HG03575 (cell line): ENCODE measurements around the gene TYK2.
"Not testable (repeated sequence)": the region's sequence is repeated elsewhere in the genome, so short reads cannot be mapped to it uniquely, and the experiment has no call there.

Source experiments
- ATAC-seq: cut with Tn5 transposase; IDR thresholded peaks from one replicate; pipeline ENCODE4 v1.9.1; 2021; ENCODE audit not compliant: unreplicated experiment, insufficient number of reproducible peaks, low FRiP score; ENCODE audit errors: extremely low read depth

Gene TYK2

DNA sequence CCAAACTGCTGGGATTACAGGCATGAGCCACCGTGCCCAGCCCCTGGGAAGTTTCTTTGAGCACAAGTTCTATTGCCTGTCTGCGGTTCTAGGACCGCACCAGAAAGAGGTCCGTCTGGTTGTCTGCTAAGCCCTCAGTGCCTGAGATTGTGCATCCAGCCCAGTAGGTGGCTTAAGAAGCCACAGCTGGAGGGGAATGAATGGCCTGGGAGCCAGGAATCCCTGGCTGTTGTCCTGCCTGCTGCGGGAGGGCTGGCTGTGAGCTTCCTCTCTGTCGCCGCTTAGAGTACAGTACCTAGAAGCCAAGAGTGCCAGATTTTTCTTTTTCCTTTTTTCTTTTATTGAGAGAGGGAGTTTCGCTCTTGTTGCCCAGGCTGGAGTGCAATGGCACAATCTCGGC, 4.2 kb upstream of the TYK2 start:
- no peak for ATAC-seq

GRCh38 chr19:10383223-10383499, 2.8 kb upstream of the TYK2 start:
- ATAC-seq: not testable (repeated sequence)

- no peak for ATAC-seq
Observed at GRCh38 chr19:10379880-10380312, 476 bp downstream of the TYK2 start.

DNA sequence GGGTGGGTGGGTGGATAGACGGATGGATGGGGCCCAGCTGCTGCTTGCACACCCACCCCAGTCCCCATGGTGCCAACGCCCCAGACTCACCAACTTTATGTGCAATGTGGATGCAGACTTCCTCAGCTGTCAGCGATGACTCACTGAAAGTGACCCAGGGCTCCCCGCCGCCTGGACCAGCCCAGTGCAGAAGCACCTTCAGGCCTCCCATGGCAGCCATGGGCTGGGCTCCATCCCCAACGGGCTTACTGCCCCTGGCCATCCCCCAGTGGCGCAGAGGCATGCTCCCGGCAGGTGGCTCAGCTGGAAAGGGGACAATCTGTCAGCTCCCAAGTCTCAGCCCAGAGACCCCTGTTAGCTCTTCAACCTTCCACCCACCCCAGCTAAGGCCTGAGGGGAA, 2.2 kb downstream of the TYK2 start:
- ATAC-seq: no peak

DNA sequence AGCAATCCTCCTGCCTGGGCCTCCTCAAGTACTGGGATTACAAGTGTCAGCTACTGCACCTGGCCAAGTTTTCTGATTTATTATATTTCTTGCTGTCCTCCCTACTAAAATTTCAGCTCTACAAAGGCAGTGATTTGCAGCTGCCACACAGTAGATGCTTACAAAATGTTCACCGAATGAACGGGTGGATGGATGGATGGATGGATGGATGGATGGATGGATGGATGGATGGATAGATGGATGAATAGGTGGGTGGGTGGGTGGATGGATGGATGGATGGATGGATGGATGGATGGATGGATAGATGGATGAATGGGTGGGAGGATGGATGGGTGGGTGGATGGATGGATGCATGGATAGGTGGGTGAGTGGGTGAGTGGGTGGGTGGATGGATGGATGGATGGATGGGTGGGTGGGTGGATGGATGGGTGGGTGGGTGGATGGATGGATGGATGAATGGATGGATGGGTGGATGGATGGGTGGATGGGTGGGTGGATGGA, 3.2 kb downstream of the TYK2 start:
- not testable (repeated sequence) for ATAC-seq

- no peak for ATAC-seq
Observed at GRCh38 chr19:10374931-10375330, 5.4 kb downstream of the TYK2 start.

DNA sequence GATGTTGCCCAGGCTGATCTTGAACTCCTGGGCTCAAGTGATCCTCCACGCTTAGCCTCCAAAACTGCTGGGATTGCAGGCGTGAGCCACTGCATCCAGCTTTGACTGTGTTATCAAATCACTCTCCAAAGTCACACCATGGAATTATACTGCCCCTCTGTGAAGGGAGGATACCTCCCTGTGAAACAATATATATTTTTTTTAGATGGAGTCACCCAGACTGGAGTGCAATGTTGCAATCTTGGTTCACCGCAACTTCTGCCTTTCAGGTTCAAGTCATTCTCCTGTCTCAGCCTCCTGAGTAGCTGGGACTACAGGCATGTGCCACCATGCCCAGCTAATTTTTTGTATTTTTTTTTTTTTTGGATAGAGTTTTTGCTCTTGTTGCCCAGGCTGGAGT, 7.7 kb downstream of the TYK2 start:
- ATAC-seq: no peak

DNA sequence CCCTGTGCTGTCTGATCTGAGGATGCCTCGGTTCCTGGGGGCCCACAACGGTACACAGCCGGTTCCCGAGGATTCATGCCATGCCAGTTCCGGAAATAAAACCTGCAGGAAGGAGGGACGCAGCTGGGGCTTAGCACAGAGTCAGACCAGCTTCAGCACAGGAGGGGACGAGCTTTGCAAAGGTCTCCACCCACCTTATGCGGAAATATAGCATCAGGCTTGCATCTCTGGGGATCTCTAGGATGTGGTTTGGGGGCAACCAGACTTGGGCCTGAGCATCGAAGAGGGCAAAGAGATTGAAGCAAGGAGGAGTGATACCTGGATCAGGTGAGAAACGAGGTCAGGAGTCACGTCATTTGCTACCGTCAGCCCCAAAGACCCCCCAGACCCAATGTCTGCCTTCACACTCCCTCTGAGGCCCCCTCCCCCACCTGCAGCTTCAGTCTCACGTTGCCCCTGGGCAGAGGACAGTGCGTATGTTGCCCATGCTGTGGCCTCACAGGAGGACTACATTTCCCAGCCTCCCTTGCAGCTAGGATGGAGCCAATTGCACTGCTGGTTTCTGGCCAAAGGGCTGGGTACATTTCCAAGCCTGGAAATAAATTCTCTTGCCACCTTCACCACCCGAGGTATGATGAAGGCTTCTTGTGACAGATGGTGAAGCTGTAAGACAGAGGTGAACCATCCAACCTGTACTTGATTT, 12.1 kb downstream of the TYK2 start:
- no peak for ATAC-seq

GRCh38 chr19:10366950-10367512, 13.3 kb downstream of the TYK2 start:
- not testable (repeated sequence) for ATAC-seq

DNA sequence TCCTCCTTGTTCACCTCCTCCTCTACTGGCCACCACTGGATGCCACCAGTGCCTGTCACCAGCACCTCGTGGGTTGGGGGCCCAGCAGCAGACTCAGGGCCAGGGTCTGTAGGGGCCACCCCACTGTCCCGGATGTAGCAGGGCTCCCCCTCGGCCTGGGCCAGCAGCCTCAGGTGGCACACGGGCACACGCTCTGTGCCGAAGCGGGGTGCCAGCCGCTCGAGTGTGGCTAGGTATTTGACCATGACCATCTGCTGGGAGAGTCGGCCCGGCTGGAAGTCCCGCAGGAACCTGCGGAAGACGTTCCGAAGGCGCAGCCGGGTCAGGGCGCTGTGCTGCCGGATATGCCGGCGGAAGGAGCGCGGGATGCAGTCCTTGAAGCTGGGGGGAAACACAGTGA, 14.9 kb downstream of the TYK2 start:
- no peak for ATAC-seq

GRCh38 chr19:10364644-10365043, 15.7 kb downstream of the TYK2 start:
- no peak for ATAC-seq

- ATAC-seq: no peak
Observed at GRCh38 chr19:10363789-10364281, 16.5 kb downstream of the TYK2 start.

DNA sequence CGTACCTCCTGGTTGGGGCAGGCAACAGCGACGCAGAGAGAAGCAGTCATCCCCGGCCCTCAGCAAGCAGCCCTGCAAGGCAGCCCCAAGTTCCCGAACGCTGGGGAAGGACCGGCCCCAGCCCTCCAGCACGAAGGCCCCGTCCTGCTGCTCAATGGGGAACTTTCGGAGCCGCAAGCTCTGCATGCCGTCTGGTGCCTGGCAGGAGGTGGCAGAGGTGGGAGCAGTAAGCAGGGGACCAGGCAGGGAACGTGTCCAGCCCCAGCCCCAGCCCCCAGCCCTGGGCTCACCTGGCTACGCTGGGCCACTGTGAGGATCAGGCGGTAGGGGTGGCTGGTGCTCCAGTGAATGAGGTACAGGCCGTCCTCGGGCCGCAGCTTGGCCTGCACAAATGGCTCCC, 18.1 kb downstream of the TYK2 start:
- ATAC-seq: no peak

GRCh38 chr19:10361569-10362011, 18.8 kb downstream of the TYK2 start:
- no peak for ATAC-seq

DNA sequence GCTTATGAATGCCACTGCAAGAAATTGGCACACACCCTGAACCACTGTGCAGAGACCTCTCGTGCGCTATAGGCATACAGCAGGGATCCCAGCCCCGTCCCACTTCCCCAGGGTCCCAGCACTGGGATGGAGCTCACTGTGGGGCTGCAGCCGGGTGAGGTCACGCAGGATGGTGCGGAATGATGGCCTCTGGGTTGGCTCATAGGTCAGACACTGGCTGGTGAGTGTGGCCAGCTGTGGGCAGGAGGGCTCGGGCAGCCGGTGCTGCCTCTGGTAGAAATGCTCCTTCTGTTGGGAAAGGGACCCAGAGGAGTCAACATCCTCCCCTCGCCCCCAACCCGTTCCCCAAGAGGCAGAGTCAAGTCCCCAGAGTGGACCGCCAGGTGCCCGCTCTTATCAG, 23.9 kb downstream of the TYK2 start:
- ATAC-seq: no peak

DNA sequence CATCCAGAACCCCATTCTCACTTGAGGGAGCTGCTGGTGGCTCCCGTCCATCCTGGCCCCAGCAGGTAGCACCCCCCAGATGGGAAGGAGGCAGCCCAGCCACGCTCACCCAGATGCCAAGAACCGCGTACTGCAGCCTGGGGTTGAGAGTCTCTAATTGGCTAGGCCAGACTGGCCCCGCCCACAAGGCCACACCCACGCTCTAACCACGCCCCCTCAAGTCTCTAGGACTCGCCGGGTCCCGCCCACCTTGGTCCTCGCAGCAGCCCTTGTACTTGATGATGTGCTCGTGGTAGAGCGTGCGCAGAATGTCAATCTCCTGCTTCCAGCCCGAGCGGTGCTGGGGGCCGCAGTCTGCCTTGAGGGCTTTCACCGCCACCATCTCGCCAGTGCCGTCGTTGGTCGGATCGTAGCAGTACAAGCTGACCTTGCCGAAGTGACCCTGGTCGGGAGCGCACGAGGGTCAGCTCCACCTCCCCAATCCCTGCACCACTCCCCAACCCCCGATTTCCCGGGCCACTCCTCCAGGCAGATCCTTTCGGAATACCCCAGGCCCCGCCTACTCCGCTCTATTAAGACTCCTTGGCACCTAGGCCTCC, 26.5 kb downstream of the TYK2 start:
- no peak for ATAC-seq

DNA sequence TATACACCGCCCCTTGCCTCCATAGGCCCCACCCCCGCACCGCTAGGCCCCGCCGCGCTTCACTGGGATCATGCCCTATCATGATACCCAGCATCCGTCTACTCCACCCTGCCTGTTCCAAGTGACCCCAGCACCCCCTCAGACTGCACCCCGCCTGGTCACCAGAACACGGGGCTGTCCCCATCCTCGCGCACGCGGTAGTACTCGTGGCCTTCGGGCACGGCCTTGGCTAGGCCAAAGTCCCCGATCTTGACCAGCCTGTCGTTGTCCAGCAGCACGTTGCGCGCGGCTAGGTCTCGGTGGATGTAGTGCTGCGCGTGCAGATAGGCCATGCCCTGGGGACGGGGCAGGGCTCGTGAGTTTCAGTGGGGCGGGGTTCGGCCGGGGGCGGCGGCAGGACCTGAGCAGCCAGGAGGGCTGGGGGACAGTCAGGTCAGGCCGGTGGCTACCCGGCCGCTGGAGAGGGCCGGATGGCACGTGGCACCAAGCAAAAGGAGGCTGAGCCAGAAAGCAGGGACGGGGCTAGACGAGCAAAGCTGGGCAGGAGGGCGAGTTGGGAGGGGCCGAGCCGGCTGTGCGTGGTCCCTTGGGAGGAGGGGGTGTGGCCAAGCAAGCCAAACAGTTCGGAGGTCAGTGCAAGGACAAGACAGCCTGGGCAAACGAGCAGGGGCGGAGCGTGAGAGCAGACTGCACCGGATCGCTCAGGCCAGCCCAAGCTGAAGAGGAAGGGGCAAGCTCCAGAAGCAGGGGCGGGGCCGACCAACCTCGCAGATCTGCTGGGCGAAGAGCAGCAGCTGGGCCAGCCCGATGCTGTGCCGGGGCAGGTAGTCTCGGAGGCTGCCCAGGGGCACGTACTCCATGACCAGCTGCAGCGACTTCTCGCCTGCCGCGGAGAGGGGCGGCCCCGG, 27.4 kb downstream of the TYK2 start:
- no peak for ATAC-seq

GRCh38 chr19:10346509-10346908, 33.9 kb downstream of the TYK2 start:
- no peak for ATAC-seq

DNA sequence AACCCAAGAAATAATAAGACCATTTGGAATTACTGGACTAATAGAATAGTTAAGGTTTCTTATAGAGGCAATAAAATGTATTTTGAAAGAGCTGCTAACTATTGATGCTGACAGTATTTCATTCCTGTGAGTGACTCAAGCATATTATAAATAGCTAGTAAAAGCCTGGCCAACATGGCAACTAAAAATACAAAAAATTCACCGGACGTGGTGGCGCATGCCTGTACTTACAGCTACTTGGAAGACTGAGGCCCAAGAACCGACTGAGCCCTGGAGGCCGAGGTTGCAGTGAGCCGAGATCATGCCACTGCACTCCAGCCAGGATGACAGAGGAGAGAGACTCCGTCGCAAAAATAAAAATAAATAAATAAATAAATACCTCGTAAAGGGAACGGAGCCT, 35.6 kb downstream of the TYK2 start:
- ATAC-seq: no peak
